ENCODE measurements around the gene POLE.
"Not testable (repeated sequence)": the region's sequence is repeated elsewhere in the genome, so short reads cannot be mapped to it uniquely, and the experiment has no call there.

Gene POLE

DNA sequence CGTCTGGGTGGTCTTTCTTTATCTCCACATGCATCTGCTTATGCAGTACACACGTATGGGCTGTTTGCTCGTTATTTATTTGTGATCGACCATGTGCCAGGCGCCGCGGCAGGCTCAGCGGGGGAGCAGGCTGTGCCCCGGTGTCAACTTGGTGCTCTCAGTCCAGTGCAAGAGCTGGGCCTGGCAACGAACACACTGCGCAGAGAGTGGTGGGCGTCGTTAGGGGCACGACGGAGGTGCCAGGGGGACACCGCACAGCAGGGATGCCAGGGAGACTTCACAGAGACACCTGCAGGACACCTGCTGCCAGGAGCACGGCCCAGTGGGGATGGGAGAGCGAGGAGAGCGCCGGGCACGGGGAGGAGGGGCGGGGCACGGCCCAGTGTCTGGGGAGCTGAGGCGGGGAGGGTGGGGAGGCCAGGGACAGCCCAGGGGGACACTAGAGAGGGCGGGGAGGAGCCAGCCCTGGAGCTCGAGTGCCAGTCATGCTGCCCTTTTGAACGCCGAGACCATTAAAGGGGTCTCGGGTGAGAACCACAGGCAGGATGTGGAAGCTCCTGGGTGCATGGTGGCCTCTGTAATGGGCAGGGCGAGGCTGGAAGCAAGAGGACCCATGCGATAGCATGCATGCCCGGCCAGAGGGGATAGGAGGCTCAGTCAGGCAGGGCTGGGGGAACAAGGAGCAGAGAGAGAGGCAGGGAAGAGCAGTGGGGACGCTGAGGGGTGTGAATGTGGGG is 76.1 kb downstream of the POLE start:
- DNase-seq: no peak

DNA sequence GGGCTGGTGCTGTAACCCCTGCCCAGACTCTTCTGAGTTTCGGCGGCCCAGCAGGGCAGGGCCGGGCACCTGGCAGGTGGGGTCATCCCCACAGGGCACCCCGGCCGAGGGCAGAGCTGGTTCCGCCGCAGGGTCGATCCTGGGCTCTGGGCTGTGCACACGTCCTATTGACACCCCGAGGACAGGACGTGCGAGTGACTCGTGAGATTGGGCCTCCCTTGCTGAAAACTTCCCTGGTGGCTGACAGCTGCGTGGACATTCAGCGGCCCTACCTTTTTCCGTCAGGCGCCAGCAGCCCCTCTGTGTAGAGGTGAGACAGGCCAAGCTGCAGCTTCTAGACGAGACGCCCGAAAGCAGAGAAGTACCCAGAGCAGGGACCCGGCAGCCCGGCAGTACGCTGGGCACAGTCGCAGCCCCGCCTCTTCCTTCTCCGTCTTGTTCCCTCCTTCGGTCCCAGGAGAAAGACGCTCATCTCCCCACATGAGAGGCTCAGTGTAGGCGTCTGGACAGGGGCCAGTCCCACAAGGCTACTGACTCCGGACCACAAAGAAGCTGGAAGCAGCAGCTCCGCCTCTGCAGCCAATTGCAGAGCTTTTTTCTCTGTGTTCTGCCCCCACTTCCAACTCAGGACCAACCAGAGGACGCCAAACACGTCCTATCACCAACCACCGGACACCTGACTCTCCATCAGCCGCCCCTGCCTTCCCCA is 76.9 kb downstream of the POLE start, which contains the start of gene LRCOL1:
Gene LRCOL1, minus strand, starts transcription at position 532 of the 709 bp plus-strand sequence. CDS start 4,331 bp downstream, outside the sequence.
- DNase-seq: no peak

DNA sequence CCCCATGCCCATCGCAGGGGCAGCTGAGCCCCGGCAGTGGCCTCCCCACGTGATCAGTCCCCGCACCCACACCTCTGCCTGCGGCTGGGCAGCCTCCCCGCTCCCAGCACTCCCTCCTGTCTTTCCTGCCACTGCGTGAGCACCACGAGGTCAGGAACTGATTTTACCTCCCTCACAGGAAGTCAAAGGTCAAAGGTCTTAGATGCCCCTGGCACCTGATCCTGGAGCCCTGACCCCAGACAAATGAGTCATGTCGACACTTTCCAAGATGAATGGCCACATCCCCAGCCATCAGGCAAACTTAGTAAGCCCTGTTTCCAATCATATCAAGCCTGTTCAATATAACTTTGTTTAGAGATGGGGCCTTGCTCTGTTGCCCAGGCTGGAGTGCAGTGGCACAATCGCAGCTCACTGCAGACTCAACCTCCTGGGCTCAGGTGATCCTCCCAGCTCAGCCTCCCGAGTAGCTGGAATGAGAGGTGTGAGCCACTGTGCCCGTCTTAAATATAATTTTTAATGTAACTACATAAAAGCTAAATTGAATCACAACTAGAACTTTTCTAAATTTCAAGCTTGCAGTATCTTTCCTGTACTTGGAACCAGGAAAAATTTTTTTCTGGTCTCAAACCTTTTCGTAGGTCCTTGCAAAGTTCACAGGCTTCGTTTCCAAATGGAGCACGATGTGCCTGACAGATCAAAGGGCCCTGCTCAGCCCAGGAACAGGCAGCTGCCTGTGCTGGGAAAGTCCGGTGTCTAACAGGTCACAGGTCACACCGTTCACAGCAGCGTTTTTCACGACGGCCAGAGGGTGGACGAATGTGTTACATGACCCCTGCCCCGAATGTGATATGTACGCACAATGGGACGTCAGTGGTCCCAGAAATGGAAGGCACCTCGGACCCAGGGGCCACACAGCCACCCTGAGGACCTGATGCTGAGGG is 78.6 kb downstream of the POLE start:
- DNase-seq: no peak

DNA sequence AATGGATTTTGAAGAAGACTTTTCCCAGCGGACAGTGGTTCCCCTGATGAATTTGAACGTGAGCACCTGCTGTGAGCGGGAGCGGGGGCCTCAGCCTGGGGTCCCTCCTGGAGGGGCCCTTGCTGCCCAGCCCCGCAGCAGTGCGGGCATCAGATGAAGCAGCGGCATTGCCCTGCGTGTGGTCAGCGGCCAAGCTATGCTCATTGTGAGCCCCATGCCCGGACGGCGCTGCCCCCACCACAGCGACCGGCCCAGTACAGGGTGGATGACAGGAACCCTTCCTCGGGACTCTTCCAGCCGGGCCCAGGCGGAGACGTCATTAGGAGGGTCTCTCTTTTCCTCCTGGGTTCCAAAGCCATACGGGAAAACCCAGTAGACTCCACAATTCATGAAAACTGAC is 80.2 kb downstream of the POLE start:
- DNase-seq: no peak

DNA sequence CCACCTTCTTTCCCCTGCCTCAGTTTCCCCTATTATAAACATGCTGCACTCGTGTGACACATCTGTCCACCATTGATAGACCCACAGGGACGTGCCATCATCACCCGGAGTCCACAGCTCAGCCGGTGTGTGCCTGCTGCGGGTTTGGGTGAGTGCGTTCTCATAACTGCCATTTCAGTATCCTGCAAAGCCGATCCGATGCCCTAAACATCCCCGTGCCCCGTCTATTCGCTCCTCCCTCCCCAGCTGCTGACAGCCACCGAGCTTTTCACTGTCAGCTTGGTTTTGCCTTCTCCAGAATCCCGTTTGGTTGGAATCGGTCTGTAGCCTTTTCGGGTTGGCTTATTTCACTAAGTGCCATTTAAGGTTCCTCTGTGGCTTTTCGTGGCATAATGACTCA is 80.7 kb downstream of the POLE start:
- DNase-seq: peak; percentile 59

DNA sequence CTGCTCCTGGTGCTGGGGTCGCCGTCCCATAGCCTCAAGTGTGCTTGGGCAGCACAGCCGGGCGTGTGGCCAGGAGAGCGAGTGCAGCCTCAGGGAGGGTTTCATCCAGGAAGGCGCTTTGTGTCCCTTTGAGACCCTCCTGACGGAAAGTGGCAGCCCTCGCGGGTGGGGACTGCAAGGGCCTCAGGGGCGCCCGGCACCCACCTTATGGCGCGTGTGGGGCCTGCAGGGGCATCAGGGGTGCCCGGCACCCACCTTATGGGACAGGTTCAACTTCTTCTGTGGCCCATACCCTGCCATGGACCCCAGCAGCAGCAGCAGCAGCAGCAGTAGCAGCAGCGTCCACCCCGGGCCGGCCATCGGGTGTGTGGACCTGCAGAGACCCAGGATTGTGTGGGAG is 81.2 kb downstream of the POLE start:
- no peak for DNase-seq

DNA sequence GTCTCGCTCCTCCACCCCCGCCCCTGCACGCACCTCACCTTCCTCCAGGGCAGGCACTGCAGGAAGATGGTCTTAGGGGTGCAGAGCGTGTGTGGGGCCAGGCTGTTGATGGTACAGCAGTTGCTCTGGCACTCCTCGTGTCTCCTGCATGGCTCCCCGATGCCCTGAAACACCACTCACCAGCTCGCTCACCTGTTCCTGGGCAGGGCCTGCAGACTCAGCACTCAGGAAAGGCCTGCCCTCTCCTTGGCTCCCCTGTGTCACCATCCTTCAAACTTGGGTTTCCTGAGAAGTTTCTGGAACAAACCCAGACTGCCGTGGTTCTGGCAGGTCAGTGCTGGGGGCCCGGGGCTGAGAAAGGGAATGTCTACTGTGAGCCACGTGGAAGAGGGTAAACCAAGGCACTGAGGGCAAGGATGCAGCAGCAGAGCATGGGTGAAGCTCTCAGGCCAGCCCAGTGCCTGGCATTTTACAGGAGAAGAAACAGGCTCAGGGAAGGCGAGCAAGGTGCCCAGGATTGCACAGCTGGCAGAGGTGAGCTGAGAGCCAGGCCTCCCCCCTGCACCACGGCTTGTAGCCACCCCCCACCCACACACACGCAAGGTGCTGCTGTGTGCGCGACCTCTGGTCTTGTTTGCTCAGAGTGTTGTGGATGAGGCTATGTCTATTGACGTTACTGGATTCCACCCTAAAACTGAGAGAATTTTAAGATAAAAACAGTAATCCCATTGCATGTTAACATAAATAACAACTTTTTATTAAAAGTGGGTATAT is 82.3 kb downstream of the POLE start:
- DNase-seq: no peak

DNA sequence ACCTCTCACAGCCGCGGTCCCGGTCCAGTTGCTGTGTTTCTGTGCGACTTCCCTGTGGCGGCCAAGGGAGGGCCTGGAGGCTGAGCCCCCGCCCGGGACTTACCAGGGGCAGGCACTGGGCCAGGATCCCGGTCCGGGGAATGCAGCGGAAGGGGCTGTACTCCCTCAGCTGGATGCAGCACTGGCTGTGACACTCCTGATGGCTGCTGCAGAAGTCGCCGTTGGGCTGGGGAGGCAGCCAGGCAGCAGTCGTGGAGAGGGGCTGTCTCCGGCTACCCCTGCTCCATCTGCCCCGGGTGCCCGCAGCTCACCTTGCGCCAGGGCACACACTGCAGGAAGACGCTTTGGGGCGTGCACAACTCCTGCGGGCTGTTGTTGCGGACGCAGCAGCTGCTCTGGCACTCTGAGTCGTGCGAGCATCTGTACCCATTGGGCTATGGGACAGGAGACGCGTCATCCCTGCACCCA is 83.0 kb downstream of the POLE start:
- no peak for DNase-seq

DNA sequence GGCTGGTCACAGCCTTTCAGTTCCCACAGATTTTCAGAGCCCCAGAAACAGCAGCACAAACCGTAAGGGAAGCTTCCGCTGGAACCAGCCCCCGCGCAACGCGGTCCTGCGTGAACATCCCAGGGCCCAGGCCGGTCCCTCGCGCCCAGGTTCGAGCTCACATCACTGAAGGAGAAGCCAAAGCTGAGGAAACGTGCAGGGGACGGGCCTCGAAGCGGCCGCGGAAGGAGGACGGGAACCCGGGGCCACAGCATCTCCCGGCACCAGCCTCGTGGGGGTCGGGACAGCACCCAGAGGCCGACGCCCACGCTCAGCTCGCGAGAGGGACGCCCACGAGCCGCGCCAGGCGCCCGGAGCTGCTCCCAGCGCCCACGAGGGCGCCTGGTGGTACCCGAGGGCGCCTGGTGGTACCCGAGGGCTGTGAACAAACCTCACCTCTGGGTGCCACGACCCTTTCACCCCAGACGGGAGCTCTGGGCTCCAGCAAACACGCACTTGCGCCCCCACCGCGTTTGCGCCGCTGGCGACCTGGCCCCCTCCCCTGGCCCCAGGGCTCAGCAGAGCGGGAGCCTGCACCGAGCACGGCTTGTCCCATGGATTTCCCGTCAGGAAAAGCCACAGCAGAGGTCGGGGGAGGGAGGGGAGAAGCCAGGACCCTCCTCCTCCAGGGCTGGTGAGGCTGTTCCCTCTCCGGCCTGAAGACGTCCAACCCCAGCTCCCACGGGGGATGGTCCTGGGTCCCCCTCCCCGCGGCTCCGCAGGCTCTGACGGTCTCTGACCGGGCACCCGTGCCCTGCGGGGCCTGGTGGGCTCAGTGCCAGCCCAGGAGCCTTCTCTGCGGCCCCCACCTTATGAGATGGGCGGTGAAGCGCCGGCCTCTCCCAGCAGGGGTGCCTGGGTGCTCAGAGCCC is 83.6 kb downstream of the POLE start:
- no peak for DNase-seq

DNA sequence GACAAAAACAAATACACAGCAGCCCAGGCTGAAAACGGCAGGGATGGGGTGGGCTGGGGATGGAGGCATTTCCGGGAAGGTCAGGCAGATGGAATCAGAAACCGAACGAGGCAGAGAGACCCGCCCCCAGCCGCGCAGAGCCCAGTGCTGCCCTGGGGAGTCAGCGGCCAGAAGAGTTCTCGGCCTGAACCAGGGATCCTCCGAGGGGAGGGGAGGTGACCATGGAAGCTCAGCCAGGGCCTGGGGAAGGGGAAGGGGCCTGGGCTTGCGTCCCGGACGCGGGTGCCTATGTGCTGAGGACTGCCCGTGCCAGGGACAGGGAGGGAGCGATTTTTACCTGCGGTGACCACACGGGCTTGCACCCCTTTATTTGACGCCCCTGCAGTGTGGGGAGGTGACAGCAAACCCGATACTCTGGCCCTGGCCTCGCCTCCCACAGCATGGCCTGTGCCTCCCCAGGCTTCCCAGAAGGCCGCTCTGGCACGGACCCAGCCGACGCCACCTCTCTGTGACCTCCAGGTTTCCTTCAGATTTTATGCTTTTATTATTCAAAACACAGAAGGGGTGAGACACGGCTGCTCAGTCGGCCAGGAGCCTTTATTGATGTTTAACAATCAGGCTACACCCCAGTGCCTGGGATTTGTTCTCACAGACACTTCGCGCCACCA is 84.4 kb downstream of the POLE start:
- no peak for DNase-seq

DNA sequence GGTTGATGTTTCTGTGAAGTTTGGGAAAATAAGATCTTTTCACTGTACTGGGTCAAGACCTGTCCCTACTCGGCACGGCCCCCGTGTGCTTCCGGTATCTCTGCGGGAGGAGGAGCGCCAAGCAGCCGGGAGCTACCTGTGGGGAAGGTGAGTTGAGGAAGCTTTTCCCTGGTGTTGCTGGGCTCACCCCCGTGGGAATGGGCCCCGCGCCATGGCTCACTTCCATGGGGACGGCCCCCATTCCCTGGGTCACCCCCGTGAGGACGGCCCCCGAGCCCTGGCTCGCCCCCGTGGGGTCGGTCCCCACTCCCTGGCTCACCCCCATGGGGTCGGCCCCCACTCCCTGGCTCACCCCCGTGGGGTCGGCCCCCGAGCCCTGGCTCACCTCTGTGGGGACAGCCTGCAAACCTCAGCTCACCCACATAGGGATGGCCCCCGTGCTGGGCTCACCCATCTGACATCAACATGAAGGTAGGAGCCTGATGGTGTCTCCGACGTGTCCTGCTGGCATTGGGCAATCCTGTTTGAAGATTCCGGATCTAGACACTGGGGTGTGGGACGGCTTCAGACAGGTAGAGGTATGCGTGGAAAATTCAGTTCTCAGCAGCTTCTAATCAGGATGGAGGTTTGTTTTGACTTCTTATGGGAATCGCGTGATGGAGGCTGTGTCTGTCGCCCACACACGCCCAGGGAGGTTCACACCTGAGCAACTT is 85.8 kb downstream of the POLE start:
- no peak for DNase-seq

DNA sequence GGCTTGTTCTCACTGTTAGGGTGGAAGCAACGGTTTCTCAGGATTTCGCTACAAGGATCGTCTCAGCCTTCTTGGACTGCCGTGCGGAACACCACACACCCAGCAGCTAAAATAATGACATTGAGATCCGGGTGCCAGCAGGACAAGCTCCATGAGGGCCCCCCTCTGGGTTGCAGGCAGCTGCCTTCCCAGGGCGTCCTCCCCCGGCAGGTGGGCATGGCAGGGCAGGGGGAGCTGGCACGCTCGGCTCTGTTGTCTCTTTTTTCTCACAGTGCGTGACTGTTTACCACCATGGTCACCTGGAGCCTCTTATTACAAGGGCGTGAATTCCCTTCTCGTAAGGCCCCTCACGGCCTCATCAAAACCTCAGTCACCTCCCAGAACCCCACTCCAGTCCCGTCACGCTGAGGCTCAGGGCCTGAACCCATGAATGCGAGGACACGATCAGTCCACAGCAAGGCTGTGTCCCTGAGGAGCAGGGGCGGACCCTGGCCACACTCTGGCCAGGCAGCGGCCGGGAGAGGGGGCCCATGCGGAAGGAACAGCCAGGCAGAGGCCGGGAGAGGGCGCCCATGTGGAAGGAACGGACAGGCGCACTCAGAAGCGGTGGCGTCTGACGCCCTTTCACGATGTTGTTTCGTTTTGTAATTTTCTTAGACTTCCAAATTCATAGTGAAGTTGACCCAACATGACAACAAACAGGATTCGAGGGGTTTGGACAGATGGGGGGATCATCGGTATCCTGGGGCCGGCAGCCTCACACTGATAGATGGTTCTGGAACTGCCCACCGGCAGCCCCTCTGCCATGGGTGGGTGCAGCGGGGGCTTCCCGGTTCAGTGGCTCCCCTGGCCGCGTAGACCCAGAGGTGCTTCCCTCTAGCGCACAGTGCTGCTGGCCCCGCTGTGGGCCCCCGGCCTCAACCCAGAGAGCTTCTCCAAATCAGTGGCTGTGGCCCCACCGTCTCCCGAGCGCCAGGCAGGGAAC is 86.8 kb downstream of the POLE start:
- peak; percentile 78 for DNase-seq

DNA sequence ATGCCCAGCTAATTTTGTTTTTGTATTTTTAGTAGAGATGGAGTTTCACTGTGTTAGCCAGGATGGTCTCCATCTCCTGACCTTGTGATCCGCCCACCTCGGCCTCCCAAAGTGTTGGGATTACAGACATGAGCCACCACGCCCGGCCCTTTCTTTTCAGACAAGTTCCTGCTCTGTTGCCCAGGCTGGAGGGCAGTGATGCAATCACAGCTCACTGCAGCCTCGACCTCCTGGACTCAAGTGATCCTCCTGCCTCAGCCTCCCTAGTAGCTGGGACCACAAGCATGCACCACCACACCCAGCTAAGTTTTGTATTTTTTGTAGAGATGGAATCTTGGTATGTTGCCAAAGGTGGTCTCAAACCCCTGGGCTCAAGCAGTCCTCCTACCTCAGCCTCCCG is 87.6 kb downstream of the POLE start:
- not testable (repeated sequence) for DNase-seq

DNA sequence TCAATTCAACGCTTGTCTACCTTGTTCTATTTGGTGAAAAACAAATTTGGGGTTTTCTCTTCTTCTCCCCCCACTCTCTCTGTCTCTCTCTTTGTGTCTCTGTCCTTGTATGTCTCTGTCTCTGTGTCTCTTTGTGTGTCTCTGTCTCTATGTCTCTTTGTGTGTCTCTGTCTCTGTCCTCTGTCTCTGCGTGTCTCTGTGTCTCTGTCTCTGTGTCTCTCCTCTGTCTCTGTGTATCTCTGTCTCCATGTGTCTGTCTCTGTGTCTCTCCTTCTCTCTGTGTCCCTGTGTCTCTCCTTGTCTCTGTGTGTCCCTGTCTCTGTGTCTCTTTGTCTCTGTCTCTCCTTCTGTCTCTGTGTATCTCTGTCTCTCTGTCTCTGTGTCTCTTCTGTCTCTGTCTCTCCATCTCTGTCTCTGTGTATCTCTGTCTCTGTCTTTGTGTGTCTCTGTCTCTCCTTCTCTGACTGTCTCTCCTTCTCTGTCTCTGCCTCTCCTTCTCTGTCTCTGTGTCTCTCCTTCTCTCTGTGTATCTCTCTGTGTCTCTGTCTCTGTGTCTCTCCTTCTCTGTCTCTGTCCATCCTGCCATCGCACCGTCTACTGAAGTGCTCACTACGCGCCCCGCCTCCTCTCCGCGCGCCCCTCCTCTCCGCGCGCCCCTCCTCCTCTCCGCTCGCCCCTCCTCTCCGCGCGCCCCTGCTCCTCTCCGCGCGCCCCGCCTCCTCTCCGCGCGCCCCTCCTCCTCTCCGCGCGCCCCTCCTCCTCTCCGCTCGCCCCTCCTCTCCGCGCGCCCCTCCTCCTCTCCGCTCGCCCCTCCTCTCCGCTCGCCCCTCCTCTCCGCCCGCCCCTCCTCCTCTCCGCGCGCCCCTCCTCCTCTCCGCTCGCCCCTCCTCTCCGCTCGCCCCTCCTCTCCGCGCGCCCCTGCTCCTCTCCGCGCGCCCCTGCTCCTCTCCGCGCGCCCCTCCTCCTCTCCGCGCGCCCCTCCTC is 89.5 kb downstream of the POLE start:
- peak; percentile 78 for DNase-seq

DNA sequence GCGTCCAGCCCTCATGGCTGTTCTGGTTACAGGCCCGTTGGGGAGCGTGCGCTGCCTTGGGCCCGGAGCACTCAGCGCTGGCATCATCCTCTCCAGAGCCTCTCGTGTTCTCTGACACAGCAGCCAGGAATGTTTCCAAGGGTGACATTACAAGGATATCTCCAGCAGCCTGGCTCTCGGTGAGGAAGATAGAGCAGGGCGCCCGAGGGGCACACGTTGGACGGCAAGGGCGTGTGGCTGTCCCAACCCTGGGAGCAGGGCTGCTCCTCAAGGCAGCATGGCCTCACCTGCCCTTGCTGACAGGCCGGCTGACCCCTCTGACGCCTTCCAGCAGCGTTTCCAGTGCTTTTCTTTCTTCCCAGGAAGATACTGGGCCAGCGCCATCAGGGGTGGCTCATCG is 91.1 kb downstream of the POLE start:
- DNase-seq: no peak

DNA sequence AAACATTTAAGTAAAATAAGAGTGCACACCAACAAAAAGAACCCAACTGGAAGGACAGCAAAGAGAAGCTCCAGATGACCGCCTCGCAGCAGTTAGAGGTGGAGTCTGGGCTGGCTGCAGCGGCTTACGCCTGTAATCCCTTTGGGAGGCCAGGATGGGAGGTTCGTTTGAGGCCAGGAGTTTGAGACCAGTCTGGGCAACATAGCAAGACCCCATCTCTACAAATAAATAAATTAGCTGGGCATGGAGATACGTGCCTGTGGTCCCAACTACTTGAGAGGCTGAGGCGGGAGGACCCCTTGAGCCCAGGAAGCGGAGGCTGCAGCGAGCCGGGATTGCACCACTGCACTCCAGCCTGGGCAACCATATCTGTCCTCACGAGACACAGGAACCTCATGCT is 92.0 kb downstream of the POLE start:
- DNase-seq: no peak

DNA sequence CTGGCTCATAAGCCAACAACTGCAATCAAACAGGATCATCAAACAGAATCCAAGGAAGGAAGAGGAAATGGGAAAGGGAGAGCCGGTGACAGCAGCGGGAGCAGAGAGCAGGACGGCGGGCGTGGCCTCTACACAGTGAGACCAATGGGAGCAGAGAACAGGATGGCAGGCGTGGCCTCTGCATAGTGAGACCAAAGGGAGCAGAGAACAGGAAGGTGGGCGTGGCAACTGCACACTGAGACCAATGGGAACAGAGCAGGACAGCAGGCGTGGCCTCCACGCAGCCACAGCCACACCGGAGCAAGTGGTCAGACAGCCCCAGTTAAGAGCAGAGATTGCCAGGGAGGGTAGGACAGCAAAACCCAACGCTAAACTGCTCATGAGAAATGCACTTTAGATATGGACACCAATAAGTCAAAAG is 93.2 kb downstream of the POLE start:
- DNase-seq: peak; percentile 100

All from NCI-H82 (cell line).